Body of pancreas (tissue), 4 donors: Measurements from ENCODE around the gene CYSRT1. TPM values are rescaled to one million over a fixed set of nuclear protein-coding genes. Genes with fewer than 3 reads are reported as not detected.

Source experiments
- ATAC-seq: fragments of 150-250 bp; one replicate; pipeline ENCODE4 v1.9.1; 2016
- DNase-seq, 4 donors: peaks; one replicate each; pipeline ENCODE4 v3.0.0-alpha.2; 2019
- H3K27ac ChIP-seq, 4 donors: fragments of 200-600 bp; sonication (generic); 1 replicate in 3 of 4; 2 replicates in 1 of 4; pipeline versions ENCODE4 v1.5.1 to v1.6.1; 2016 to 2019; ENCODE audit warnings: mild to moderate bottlenecking in 1 of 4, mixed read lengths in 1 of 4, moderate library complexity in 1 of 4
- H3K27me3 ChIP-seq, 2 donors: fragments of 200-600 bp; sonication (generic); one replicate each; pipeline ENCODE4 v1.6.0; 2016; ENCODE audit warnings: mild to moderate bottlenecking in 1 of 2
- H3K36me3 ChIP-seq, 2 donors: fragments of 200-600 bp; sonication (generic); replicated peaks in 1 of 2; 2 replicates each; pipeline ENCODE4 v1.5.1; 2016; ENCODE audit warnings: low read depth in 2 of 2; ENCODE audit not compliant: insufficient read depth in 1 of 2
- H3K4me1 ChIP-seq: fragments of 200-600 bp; sonication (generic); one replicate; pipeline ENCODE4 v1.6.0; 2016
- H3K4me3 ChIP-seq, 2 donors: fragments of 200-600 bp; sonication (generic); 1 replicate in 1 of 2; 2 replicates in 1 of 2; pipeline ENCODE4 v1.5.1; 2016 to 2019
- H3K9me3 ChIP-seq, 3 donors: fragments of 200-600 bp; sonication (generic); 1 replicate in 2 of 3; 2 replicates in 1 of 3; pipeline ENCODE4 v1.5.1; 2016
- CTCF ChIP-seq, 7 experiments: fragments of 450-650 bp in 4 of 7; fragments of 200-600 bp in 3 of 7; sonication (generic) in 3 of 7; IDR thresholded peaks; one replicate each; pipeline ENCODE4 v1.5.1; 2016 to 2019; ENCODE audit warnings: antibody characterized with exemption in 7 of 7
- POLR2A ChIP-seq, 3 donors: fragments of 450-650 bp; IDR thresholded peaks; one replicate each; pipeline ENCODE4 v1.6.1; 2016; ENCODE audit warnings: antibody characterized with exemption in 3 of 3, mild to moderate bottlenecking in 2 of 3
- WGBS, 2 donors: methylation state at CpG; one replicate each; pipeline ENCODE4 v1.1.5; 2017; 5-methylcytosine and 5-hydroxymethylcytosine counted together
- intact Hi-C: fragments of 100-400 bp; cut with DNase I; formaldehyde crosslinking; loops from one replicate; pipeline ENCODE4 v1.15.1; 2023
- total RNA-seq, 2 donors: library from RNA; depleted of rRNA; stranded (reverse); fragments of >200 nt; gene quantifications; one replicate each; pipeline ENCODE4 v1.1.0, GENCODE V29; 2016

The CYSRT1 gene
- total RNA-seq, 2 donors from 2014 or later = not detected

- no peak overlapping the region for H3K4me3 ChIP-seq
- ATAC-seq = no peak
- TF ChIP-seq CTCF (IDR thresholded peaks at IDR 0.05) (no peak), POLR2A (IDR thresholded peaks at IDR 0.05) (no peak)
- intact Hi-C loops = no loop called here
- no peaks in the 10 kb centered on the region for H3K36me3 ChIP-seq
- no peak for DNase-seq
- 39% methylated on average over 26 of the region's 29 CpGs; no CpG with 5 or more reads in 1 of the 2 donors for WGBS, 2 donors
- H3K27ac ChIP-seq = no peak overlapping the region
- no peaks in the 10 kb centered on the region for H3K9me3 ChIP-seq
- H3K27me3 ChIP-seq = peaks cover 0 to 16% of the 10 kb centered on the region in 2 donors
- peaks cover 29% of the 10 kb centered on the region for H3K4me1 ChIP-seq
These were observed 3.6 kb downstream of the CYSRT1 start for GRCh38 chr9:137228506-137228967.

GRCh38 chr9:137228968-137229896 is 4.3 kb downstream of the CYSRT1 start:
- DNase-seq (no peak), ATAC-seq (no peak)
- Histone ChIP-seq H3K27ac (no peak overlapping the region), H3K4me1 (peaks cover 23% of the 10 kb centered on the region), H3K27me3 (peaks cover 0 to 18% of the 10 kb centered on the region in 2 donors), H3K4me3 (no peak overlapping the region), H3K9me3 (no peaks in the 10 kb centered on the region), H3K36me3 (no peaks in the 10 kb centered on the region)
- TF ChIP-seq CTCF (IDR thresholded peaks at IDR 0.05) = no peak
- TF ChIP-seq POLR2A (IDR thresholded peaks at IDR 0.05) = no peak
- intact Hi-C loops = no loop called here
- WGBS, 2 donors = 61 to 70% methylated on average over 21 to 26 of the region's 27 CpGs

- WGBS, 2 donors = 54 to 65% methylated on average over 10 to 29 of the region's 31 CpGs
- peaks cover 22% of the 10 kb centered on the region for H3K4me1 ChIP-seq
- peaks cover 0 to 20% of the 10 kb centered on the region in 2 donors for H3K27me3 ChIP-seq
- no peaks in the 10 kb centered on the region for H3K36me3 ChIP-seq
- ATAC-seq = no peak
- H3K9me3 ChIP-seq = no peaks in the 10 kb centered on the region
- H3K27ac ChIP-seq = no peak overlapping the region
- TF ChIP-seq POLR2A (IDR thresholded peaks at IDR 0.05) = no peak
- no peak for TF ChIP-seq CTCF (IDR thresholded peaks at IDR 0.05)
- no peak for DNase-seq
- H3K4me3 ChIP-seq = no peak overlapping the region
- intact Hi-C loops = loop anchor here (5.0 kb wide), 2 partner anchors 38 to 113 kb away; no protein-coding TSS in a partner anchor
These were observed 5.1 kb downstream of the CYSRT1 start for GRCh38 chr9:137229903-137230704.

- DNase-seq = no peak
- TF ChIP-seq CTCF (IDR thresholded peaks at IDR 0.05) = no peak
- TF ChIP-seq POLR2A (IDR thresholded peaks at IDR 0.05) = no peak
- no peaks in the 10 kb centered on the region for H3K9me3 ChIP-seq
- H3K27ac ChIP-seq = no peak within 1 kb of the TSS
- intact Hi-C loops = loop anchor here (5.0 kb wide), 2 partner anchors 39 to 114 kb away; no protein-coding TSS in a partner anchor
- peaks cover 0 to 24% of the 10 kb centered on the region in 2 donors for H3K27me3 ChIP-seq
- H3K4me1 ChIP-seq = peaks cover 23% of the 10 kb centered on the region
- WGBS, 2 donors = 63 to 68% methylated on average over 7 to 14 of the region's 14 CpGs
- no peak within 1 kb of the TSS for H3K4me3 ChIP-seq
- ATAC-seq = no peak
- no peaks in the 10 kb centered on the region for H3K36me3 ChIP-seq
These were observed 5.9 kb downstream of the CYSRT1 start, which contains the start of gene SLC34A3 for GRCh38 chr9:137230705-137231371. Gene SLC34A3, plus strand, starts transcription at chr9:137230901. Its CDS starts 802 bp downstream, at chr9:137231703.
